Measurements from ENCODE around the gene DKK3. TPM values are rescaled to one million over a fixed set of nuclear protein-coding genes. Genes with fewer than 3 reads are reported as not detected.

The DKK3 gene
- polyA plus RNA-seq, 4 donors: 4.2 to 29.1 (median 6.9) TPM

GRCh38 chr11:12024254-12024926, 16.0 kb upstream of the DKK3 start:
- Histone ChIP-seq H3K4me3 (ENCODE audit: low read depth in 1 of 3, low read length in 3 of 3) (no peak overlapping the region), H3K27ac (ENCODE audit: low read depth in 1 of 3, low read length in 2 of 3) (no peak overlapping the region), H3K4me1 (ENCODE audit: control insufficient read depth in 3 of 3, insufficient read depth in 2 of 3, low read depth in 1 of 3, low read length in 2 of 3) (no peaks in the 10 kb centered on the region), H3K9me3 (ENCODE audit: control insufficient read depth in 2 of 2, insufficient read depth in 1 of 2, low read depth in 1 of 2, low read length in 1 of 2) (peaks cover 0 to 8% of the 10 kb centered on the region in 2 donors), H3K27me3 (ENCODE audit: control insufficient read depth in 3 of 3, insufficient read depth in 3 of 3, low read length in 3 of 3) (no peaks in the 10 kb centered on the region), H3K36me3 (ENCODE audit: control insufficient read depth in 3 of 3, insufficient read depth in 2 of 3, low read depth in 1 of 3, low read length in 3 of 3) (no peaks in the 10 kb centered on the region)
- FAIRE-seq (no peak), DNase-seq (no peak)
- 74 to 84% (median 77%) methylated on average over 4 of the region's 4 CpGs for WGBS, 3 donors

- 75 to 92% (median 91%) methylated on average over 1 of the region's 1 CpG for WGBS, 3 donors
These were observed 14.6 kb upstream of the DKK3 start for GRCh38 chr11:12023015-12023414.

GRCh38 chr11:12020546-12020945, 12.1 kb upstream of the DKK3 start:
- no peak overlapping the region for H3K4me3 ChIP-seq (ENCODE audit: low read depth in 1 of 3, low read length in 3 of 3)
- H3K36me3 ChIP-seq (ENCODE audit: control insufficient read depth in 3 of 3, insufficient read depth in 2 of 3, low read depth in 1 of 3, low read length in 3 of 3): no peaks in the 10 kb centered on the region
- 21 to 66% (median 29%) methylated on average over 2 of the region's 2 CpGs for WGBS, 3 donors
- H3K9me3 ChIP-seq (ENCODE audit: control insufficient read depth in 2 of 2, insufficient read depth in 1 of 2, low read depth in 1 of 2, low read length in 1 of 2): peaks cover 0 to 8% of the 10 kb centered on the region in 2 donors
- no peaks in the 10 kb centered on the region for H3K4me1 ChIP-seq (ENCODE audit: control insufficient read depth in 3 of 3, insufficient read depth in 2 of 3, low read depth in 1 of 3, low read length in 2 of 3)
- FAIRE-seq (no peak), DNase-seq (no peak)
- no peaks in the 10 kb centered on the region for H3K27me3 ChIP-seq (ENCODE audit: control insufficient read depth in 3 of 3, insufficient read depth in 3 of 3, low read length in 3 of 3)
- H3K27ac ChIP-seq (ENCODE audit: low read depth in 1 of 3, low read length in 2 of 3): no peak overlapping the region

More at GRCh38 chr11:12023015-12023414, 14.6 kb upstream of the DKK3 start:
- Histone ChIP-seq H3K27ac (ENCODE audit: low read depth in 1 of 3, low read length in 2 of 3) (no peak overlapping the region), H3K36me3 (ENCODE audit: control insufficient read depth in 3 of 3, insufficient read depth in 2 of 3, low read depth in 1 of 3, low read length in 3 of 3) (no peaks in the 10 kb centered on the region), H3K4me1 (ENCODE audit: control insufficient read depth in 3 of 3, insufficient read depth in 2 of 3, low read depth in 1 of 3, low read length in 2 of 3) (no peaks in the 10 kb centered on the region), H3K27me3 (ENCODE audit: control insufficient read depth in 3 of 3, insufficient read depth in 3 of 3, low read length in 3 of 3) (no peaks in the 10 kb centered on the region), H3K4me3 (ENCODE audit: low read depth in 1 of 3, low read length in 3 of 3) (no peak overlapping the region), H3K9me3 (ENCODE audit: control insufficient read depth in 2 of 2, insufficient read depth in 1 of 2, low read depth in 1 of 2, low read length in 1 of 2) (peaks cover 0 to 8% of the 10 kb centered on the region in 2 donors)
- FAIRE-seq: no peak
- no peak for DNase-seq

GRCh38 chr11:12019866-12020416, 11.5 kb upstream of the DKK3 start:
- Histone ChIP-seq H3K9me3 (ENCODE audit: control insufficient read depth in 2 of 2, insufficient read depth in 1 of 2, low read depth in 1 of 2, low read length in 1 of 2) (peaks cover 0 to 8% of the 10 kb centered on the region in 2 donors), H3K27ac (ENCODE audit: low read depth in 1 of 3, low read length in 2 of 3) (no peak overlapping the region), H3K4me1 (ENCODE audit: control insufficient read depth in 3 of 3, insufficient read depth in 2 of 3, low read depth in 1 of 3, low read length in 2 of 3) (no peaks in the 10 kb centered on the region), H3K36me3 (ENCODE audit: control insufficient read depth in 3 of 3, insufficient read depth in 2 of 3, low read depth in 1 of 3, low read length in 3 of 3) (no peaks in the 10 kb centered on the region), H3K27me3 (ENCODE audit: control insufficient read depth in 3 of 3, insufficient read depth in 3 of 3, low read length in 3 of 3) (no peaks in the 10 kb centered on the region), H3K4me3 (ENCODE audit: low read depth in 1 of 3, low read length in 3 of 3) (no peak overlapping the region)
- FAIRE-seq: no peak
- no peak for DNase-seq
- WGBS, 3 donors: 57 to 67% (median 67%) methylated on average over 3 of the region's 3 CpGs

- DNase-seq (peak in 1 of 2 donors; percentile 10), FAIRE-seq (no peak)
- 52 to 69% (median 52%) methylated on average over 9 of the region's 9 CpGs for WGBS, 3 donors
- Histone ChIP-seq H3K27me3 (ENCODE audit: control insufficient read depth in 3 of 3, insufficient read depth in 3 of 3, low read length in 3 of 3) (no peaks in the 10 kb centered on the region), H3K4me3 (ENCODE audit: low read depth in 1 of 3, low read length in 3 of 3) (no peak overlapping the region), H3K27ac (ENCODE audit: low read depth in 1 of 3, low read length in 2 of 3) (no peak overlapping the region), H3K4me1 (ENCODE audit: control insufficient read depth in 3 of 3, insufficient read depth in 2 of 3, low read depth in 1 of 3, low read length in 2 of 3) (no peaks in the 10 kb centered on the region), H3K9me3 (ENCODE audit: control insufficient read depth in 2 of 2, insufficient read depth in 1 of 2, low read depth in 1 of 2, low read length in 1 of 2) (peaks cover 0 to 8% of the 10 kb centered on the region in 2 donors), H3K36me3 (ENCODE audit: control insufficient read depth in 3 of 3, insufficient read depth in 2 of 3, low read depth in 1 of 3, low read length in 3 of 3) (no peaks in the 10 kb centered on the region)
These were observed 10.9 kb upstream of the DKK3 start for GRCh38 chr11:12019337-12019736.

GRCh38 chr11:12017865-12018453, 9.5 kb upstream of the DKK3 start:
- H3K9me3 ChIP-seq (ENCODE audit: control insufficient read depth in 2 of 2, insufficient read depth in 1 of 2, low read depth in 1 of 2, low read length in 1 of 2): peaks cover 0 to under 1% of the 10 kb centered on the region in 2 donors
- no peaks in the 10 kb centered on the region for H3K27me3 ChIP-seq (ENCODE audit: control insufficient read depth in 3 of 3, insufficient read depth in 3 of 3, low read length in 3 of 3)
- 72 to 74% (median 72%) methylated on average over 3 of the region's 3 CpGs for WGBS, 3 donors
- FAIRE-seq (no peak), DNase-seq (no peak)
- H3K4me1 ChIP-seq (ENCODE audit: control insufficient read depth in 3 of 3, insufficient read depth in 2 of 3, low read depth in 1 of 3, low read length in 2 of 3): no peaks in the 10 kb centered on the region
- H3K36me3 ChIP-seq (ENCODE audit: control insufficient read depth in 3 of 3, insufficient read depth in 2 of 3, low read depth in 1 of 3, low read length in 3 of 3): no peaks in the 10 kb centered on the region
- no peak overlapping the region for H3K4me3 ChIP-seq (ENCODE audit: low read depth in 1 of 3, low read length in 3 of 3)
- H3K27ac ChIP-seq (ENCODE audit: low read depth in 1 of 3, low read length in 2 of 3): no peak overlapping the region

- Histone ChIP-seq H3K27ac (ENCODE audit: low read depth in 1 of 3, low read length in 2 of 3) (no peak overlapping the region), H3K9me3 (ENCODE audit: control insufficient read depth in 2 of 2, insufficient read depth in 1 of 2, low read depth in 1 of 2, low read length in 1 of 2) (no peaks in the 10 kb centered on the region), H3K36me3 (ENCODE audit: control insufficient read depth in 3 of 3, insufficient read depth in 2 of 3, low read depth in 1 of 3, low read length in 3 of 3) (no peaks in the 10 kb centered on the region), H3K4me1 (ENCODE audit: control insufficient read depth in 3 of 3, insufficient read depth in 2 of 3, low read depth in 1 of 3, low read length in 2 of 3) (no peaks in the 10 kb centered on the region), H3K27me3 (ENCODE audit: control insufficient read depth in 3 of 3, insufficient read depth in 3 of 3, low read length in 3 of 3) (no peaks in the 10 kb centered on the region), H3K4me3 (ENCODE audit: low read depth in 1 of 3, low read length in 3 of 3) (no peak overlapping the region)
- 77% methylated on average over 5 of the region's 5 CpGs for WGBS, 3 donors
- FAIRE-seq (no peak), DNase-seq (no peak)
These were observed 8.8 kb upstream of the DKK3 start for GRCh38 chr11:12017243-12017678.

GRCh38 chr11:12016246-12016645, 7.8 kb upstream of the DKK3 start:
- Histone ChIP-seq H3K4me3 (ENCODE audit: low read depth in 1 of 3, low read length in 3 of 3) (no peak overlapping the region), H3K36me3 (ENCODE audit: control insufficient read depth in 3 of 3, insufficient read depth in 2 of 3, low read depth in 1 of 3, low read length in 3 of 3) (no peaks in the 10 kb centered on the region), H3K27ac (ENCODE audit: low read depth in 1 of 3, low read length in 2 of 3) (no peak overlapping the region), H3K9me3 (ENCODE audit: control insufficient read depth in 2 of 2, insufficient read depth in 1 of 2, low read depth in 1 of 2, low read length in 1 of 2) (no peaks in the 10 kb centered on the region), H3K27me3 (ENCODE audit: control insufficient read depth in 3 of 3, insufficient read depth in 3 of 3, low read length in 3 of 3) (peaks cover 0 to 1% (median 0%) of the 10 kb centered on the region in 3 donors), H3K4me1 (ENCODE audit: control insufficient read depth in 3 of 3, insufficient read depth in 2 of 3, low read depth in 1 of 3, low read length in 2 of 3) (no peaks in the 10 kb centered on the region)
- FAIRE-seq: no peak
- no peak for DNase-seq
- 71 to 80% (median 80%) methylated on average over 2 of the region's 2 CpGs for WGBS, 3 donors

Data from small intestine (tissue), 7 donors.